ENCODE measurements around the gene MGMT.

MGMT gene

DNA sequence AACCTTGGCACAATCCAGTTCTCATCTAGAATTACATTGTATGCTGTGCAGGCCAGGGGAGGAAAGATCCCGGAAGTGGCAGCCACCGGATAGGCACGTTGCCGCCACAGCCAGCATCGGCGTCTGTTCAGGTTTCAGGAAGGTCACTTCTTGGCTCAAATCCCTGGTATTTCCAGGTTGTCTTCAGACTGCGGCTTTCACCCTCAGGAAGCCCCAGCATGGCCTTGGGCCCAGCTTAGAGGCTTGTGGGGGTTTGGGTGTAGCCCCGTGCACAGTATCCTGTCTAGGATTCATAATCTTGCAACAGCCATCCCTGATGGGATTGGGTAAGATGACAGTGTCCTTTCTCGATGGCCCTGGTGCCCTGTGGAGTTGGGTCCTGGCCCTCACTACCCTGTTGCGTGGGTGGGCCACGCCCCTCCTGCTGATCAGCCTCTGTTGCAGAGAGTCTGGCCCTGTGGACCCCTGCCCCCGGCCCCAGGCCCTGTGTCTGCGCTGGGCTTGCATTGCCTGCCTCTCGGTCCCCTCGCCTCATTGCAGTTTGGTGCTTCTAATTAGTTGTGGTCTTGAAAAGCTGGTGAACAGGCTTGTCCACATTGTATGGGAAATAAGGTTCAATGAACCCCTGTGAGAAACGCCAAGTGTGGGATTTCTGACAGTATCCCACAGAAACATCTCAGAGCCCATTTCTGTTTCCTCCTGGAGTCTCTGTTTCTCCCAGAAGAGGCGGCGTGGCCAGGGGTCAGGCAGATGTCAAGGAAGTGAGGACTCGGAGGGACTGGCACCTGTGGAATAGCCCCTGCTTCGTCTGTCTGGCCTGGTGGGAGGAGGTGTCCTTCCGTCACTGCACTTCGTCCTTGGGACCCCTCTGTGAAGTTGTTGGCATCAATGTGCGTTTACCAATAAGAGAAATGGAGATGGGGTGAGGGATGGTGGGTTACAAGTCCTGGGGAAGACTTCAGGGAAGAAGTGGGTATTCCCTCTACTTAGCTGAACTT is 77.5 kb downstream of the MGMT start:
- Histone ChIP-seq H3K27ac (no peak overlapping the region), H3K27me3 (ENCODE audit: insufficient read depth, low read depth, severe bottlenecking) (no peaks in the 10 kb centered on the region), H3K4me3 (ENCODE audit: low read depth, low read length) (no peak overlapping the region), H3K9me3 (ENCODE audit: severe bottlenecking) (no peaks in the 10 kb centered on the region), H3K36me3 (no peaks in the 10 kb centered on the region)
- DNase-seq, result no peak
- TF ChIP-seq, protein P1, sequence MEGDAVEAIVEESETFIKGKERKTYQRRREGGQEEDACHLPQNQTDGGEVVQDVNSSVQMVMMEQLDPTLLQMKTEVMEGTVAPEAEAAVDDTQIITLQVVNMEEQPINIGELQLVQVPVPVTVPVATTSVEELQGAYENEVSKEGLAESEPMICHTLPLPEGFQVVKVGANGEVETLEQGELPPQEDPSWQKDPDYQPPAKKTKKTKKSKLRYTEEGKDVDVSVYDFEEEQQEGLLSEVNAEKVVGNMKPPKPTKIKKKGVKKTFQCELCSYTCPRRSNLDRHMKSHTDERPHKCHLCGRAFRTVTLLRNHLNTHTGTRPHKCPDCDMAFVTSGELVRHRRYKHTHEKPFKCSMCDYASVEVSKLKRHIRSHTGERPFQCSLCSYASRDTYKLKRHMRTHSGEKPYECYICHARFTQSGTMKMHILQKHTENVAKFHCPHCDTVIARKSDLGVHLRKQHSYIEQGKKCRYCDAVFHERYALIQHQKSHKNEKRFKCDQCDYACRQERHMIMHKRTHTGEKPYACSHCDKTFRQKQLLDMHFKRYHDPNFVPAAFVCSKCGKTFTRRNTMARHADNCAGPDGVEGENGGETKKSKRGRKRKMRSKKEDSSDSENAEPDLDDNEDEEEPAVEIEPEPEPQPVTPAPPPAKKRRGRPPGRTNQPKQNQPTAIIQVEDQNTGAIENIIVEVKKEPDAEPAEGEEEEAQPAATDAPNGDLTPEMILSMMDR (IDR thresholded peaks at IDR 0.05; ENCODE audit: low read depth, low read length), result no peak

- TF ChIP-seq, protein P1 (IDR thresholded peaks at IDR 0.05; ENCODE audit: low read depth, low read length), result no peak
- no peak overlapping the region for H3K27ac ChIP-seq
- no peaks in the 10 kb centered on the region for H3K27me3 ChIP-seq (ENCODE audit: insufficient read depth, low read depth, severe bottlenecking)
- H3K4me3 ChIP-seq (ENCODE audit: low read depth, low read length), result no peak overlapping the region
- H3K36me3 ChIP-seq, result no peaks in the 10 kb centered on the region
- no peak for DNase-seq
- H3K9me3 ChIP-seq (ENCODE audit: severe bottlenecking), result no peaks in the 10 kb centered on the region
These were observed 78.2 kb downstream of the MGMT start for GRCh38 chr10:129545261-129545660.

DNA sequence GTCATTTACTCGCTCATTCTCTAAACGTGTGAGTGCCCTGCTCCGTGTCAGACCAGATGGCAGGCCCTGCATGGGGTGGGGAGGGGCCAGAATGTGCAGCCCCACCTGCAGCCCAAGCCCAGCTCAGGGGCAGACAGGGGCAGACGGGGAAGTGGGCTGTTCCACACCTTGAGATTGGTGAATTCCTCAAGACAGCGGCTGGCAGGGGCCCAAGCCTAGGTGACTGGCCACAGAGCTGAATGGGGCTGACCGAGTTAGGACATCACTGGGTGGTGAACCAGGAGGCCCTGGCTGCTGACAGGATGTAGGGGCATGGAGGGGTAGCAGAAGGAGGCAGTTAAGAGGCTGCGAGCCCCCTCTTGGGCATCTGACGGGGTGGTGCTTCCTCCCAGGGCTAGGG is 79.1 kb downstream of the MGMT start:
- no peaks in the 10 kb centered on the region for H3K36me3 ChIP-seq
- H3K27ac ChIP-seq, result no peak overlapping the region
- DNase-seq, result peak; percentile 27
- no peaks in the 10 kb centered on the region for H3K27me3 ChIP-seq (ENCODE audit: insufficient read depth, low read depth, severe bottlenecking)
- TF ChIP-seq, protein P1 (IDR thresholded peaks at IDR 0.05; ENCODE audit: low read depth, low read length), result no peak
- no peak overlapping the region for H3K4me3 ChIP-seq (ENCODE audit: low read depth, low read length)
- no peaks in the 10 kb centered on the region for H3K9me3 ChIP-seq (ENCODE audit: severe bottlenecking)

DNA sequence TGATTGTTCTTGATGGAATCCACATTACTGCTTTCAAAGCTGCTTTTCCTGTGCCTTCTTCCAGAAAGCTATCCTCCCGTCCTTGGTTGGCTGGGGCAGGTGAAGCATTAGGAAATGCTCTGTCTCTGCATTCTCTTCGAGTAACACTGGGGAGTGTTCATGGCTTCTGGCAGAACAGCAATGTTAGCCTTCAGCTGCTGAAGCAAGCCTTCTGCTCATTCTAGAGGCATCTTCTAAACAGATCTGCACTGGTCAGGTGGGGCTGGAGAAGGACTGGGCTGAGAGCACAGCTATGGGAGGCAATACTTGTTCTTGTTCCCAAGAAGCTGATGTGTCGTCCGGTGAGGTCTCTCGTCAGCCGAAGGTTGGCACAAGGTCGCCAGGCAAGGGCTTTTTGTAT is 80.6 kb downstream of the MGMT start:
- no peak for DNase-seq
- Histone ChIP-seq H3K9me3 (ENCODE audit: severe bottlenecking) (no peaks in the 10 kb centered on the region), H3K36me3 (no peaks in the 10 kb centered on the region), H3K4me3 (ENCODE audit: low read depth, low read length) (no peak overlapping the region), H3K27ac (no peak overlapping the region), H3K27me3 (ENCODE audit: insufficient read depth, low read depth, severe bottlenecking) (no peaks in the 10 kb centered on the region)
- TF ChIP-seq, protein P1 (IDR thresholded peaks at IDR 0.05; ENCODE audit: low read depth, low read length), result no peak

DNA sequence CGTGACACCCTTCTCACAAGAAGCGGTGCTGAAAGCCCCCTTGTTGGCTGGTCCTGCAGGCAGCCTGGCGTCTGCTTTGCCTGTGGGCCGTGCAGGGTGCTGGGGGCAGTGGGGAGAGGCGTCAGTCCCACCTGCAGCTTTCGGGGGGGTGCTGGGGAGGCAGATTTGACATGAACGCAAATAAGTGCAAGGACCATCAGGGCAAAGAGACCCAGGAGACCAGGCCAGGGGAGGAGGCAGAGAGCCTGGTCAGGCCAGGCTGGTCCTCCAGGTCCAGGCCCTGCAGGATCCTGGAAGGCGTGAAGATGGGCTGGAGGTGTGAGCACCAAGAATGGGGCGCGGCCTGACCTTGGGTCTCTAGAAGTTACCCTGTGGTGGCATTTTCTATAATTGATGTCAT is 81.6 kb downstream of the MGMT start:
- Histone ChIP-seq H3K27me3 (ENCODE audit: insufficient read depth, low read depth, severe bottlenecking) (no peaks in the 10 kb centered on the region), H3K27ac (no peak overlapping the region), H3K36me3 (no peaks in the 10 kb centered on the region), H3K9me3 (ENCODE audit: severe bottlenecking) (no peaks in the 10 kb centered on the region), H3K4me3 (ENCODE audit: low read depth, low read length) (no peak overlapping the region)
- DNase-seq, result no peak
- TF ChIP-seq, protein P1 (IDR thresholded peaks at IDR 0.05; ENCODE audit: low read depth, low read length), result no peak
